ENCODE results near the gene KRTAP10-1. TPM values are rescaled to one million over a fixed set of nuclear protein-coding genes. Genes with fewer than 3 reads are reported as not detected.
"Not testable (repeated sequence)": the region's sequence is repeated elsewhere in the genome, so short reads cannot be mapped to it uniquely, and the experiment has no call there.

The KRTAP10-1 gene
- total and polyA plus RNA-seq, 2 of the 8 experiments (the other 6 are each of a cell fraction or from before 2014, with no cell fraction given), result 0.08 TPM; not detected in 1

DNA sequence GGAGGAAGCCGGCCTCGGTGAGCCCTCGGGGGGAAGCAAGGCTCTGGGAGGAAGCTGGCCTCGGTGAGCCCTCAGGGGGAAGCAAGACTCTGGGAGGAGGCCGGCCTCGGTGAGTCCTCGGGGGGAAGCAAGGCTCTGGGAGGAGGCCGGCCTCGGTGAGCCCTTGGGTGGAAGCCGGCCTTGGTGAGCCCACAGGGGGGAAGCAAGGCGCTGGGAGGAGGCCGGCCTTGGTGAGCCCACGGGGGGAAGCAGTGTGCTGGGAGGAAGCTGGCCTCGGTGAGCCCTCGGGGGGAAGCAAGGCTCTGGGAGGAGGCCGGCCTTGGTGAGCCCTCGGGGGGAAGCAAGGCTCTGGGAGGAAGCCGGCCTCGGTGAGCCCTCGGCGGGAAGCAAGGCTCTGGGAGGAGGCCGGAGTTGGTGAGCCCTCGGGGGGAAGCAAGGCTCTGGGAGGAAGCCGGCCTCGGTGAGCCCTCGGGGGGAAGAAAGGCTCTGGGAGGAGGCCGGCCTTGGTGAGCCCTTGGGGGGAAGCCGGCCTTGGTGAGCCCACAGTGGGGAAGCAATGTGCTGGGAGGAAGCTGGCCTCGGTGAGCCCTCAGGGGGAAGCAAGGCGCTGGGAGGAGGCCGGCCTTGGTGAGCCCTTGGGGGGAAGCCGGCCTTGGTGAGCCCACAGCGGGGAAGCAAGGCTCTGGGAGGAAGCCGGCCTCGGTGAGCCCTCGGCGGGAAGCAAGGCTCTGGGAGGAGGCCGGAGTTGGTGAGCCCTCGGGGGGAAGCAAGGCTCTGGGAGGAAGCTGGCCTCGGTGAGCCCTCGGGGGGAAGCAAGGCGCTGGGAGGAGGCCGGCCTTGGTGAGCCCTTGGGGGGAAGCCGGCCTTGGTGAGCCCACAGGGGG, 36.7 kb downstream of the KRTAP10-1 start:
- H3K56ac ChIP-seq (replicated peaks; ENCODE audit: insufficient read length, low read depth, low read length); H3K9me3 ChIP-seq (ENCODE audit: insufficient read depth in 2 of 2, low read depth in 1 of 2, low read length in 1 of 2); H2AK5ac ChIP-seq (ENCODE audit: low read depth, low read length); H2BK5ac ChIP-seq (ENCODE audit: low read depth, low read length); H3K79me1 ChIP-seq (ENCODE audit: low read depth, low read length); H3K23me2 ChIP-seq (ENCODE audit: low read depth, low read length); H2BK12ac ChIP-seq (ENCODE audit: low read depth, low read length); H3K4me3 ChIP-seq (ENCODE audit: extremely low read depth in 1 of 4, insufficient read depth in 2 of 4, low read depth in 3 of 4, low read length in 4 of 4); FAIRE-seq; H4K5ac ChIP-seq (ENCODE audit: insufficient read length, low read depth, low read length); H2AFZ ChIP-seq (ENCODE audit: low read length); H4K91ac ChIP-seq (replicated peaks; ENCODE audit: insufficient read length, low read length); H4K8ac ChIP-seq (ENCODE audit: extremely low read depth, insufficient read depth, low read length); H4K20me1 ChIP-seq (replicated peaks in 1 of 2; ENCODE audit: control insufficient read depth in 1 of 2, insufficient read depth in 2 of 2, low read length in 2 of 2); H2BK20ac ChIP-seq (ENCODE audit: low read length); H3K9ac ChIP-seq (replicated peaks in 1 of 4; ENCODE audit: extremely low read depth in 1 of 4, low read depth in 3 of 4, low read length in 3 of 4); H3K18ac ChIP-seq (ENCODE audit: extremely low read depth, low read length); DNase-seq (ENCODE audit: low read depth in 1 of 2, low spot score in 2 of 2); H3K27me3 ChIP-seq (replicated peaks in 1 of 4; ENCODE audit: control insufficient read depth in 3 of 4, extremely low read depth in 1 of 4, insufficient read depth in 3 of 4, low read length in 3 of 4); H3K4me1 ChIP-seq (replicated peaks in 1 of 4; ENCODE audit: control insufficient read depth in 3 of 4, insufficient read depth in 4 of 4, low read length in 3 of 4); H2BK120ac ChIP-seq (replicated peaks; ENCODE audit: low read depth, low read length); H3K36me3 ChIP-seq (ENCODE audit: control insufficient read depth in 2 of 4, insufficient read depth in 4 of 4, low read length in 3 of 4); H3K79me2 ChIP-seq (ENCODE audit: control insufficient read depth in 1 of 2, insufficient read depth in 2 of 2, low read length in 2 of 2); H2BK15ac ChIP-seq (ENCODE audit: low read length); H3K27ac ChIP-seq (ENCODE audit: low read depth, low read length); H3K4me2 ChIP-seq (ENCODE audit: insufficient read depth in 1 of 2, low read depth in 2 of 2, low read length in 2 of 2); H3K14ac ChIP-seq (ENCODE audit: insufficient read length); H3K23ac ChIP-seq (ENCODE audit: insufficient read length); H3K4ac ChIP-seq (replicated peaks; ENCODE audit: insufficient read length, low read depth, low read length): not testable (repeated sequence)
- ChIA-PET CTCF (ENCODE audit: partially characterized antibody) (interaction anchor here (0.6 to 2.0 kb wide), 5 partner anchors 19 to 729 kb away, joined by 3 to 7 read pairs (median 4); no protein-coding TSS in a partner anchor), POLR2A (ENCODE audit: partially characterized antibody) (interaction anchor here (0.8 to 1.3 kb wide), 3 partner anchors 13 to 314 kb away, joined by 3 read pairs; partner anchors contain the start of gene SUMO3)
- WGBS, 2 experiments (ENCODE audit: extremely low coverage in 1 of 2, insufficient coverage in 1 of 2, insufficient read length in 1 of 2, insufficient replicate concordance in 2 of 2, low coverage in 1 of 2, low lambda C conversion rate in 2 of 2, missing lambda C conversion rate in 1 of 2), result 90% methylated on average over 24 of the region's 44 CpGs; no CpG with 5 or more reads in 1 of the 2 experiments

Data from H1 (cell line).